ENCODE results near the gene OPRL1. TPM values are rescaled to one million over a fixed set of nuclear protein-coding genes. Genes with fewer than 3 reads are reported as not detected.

The OPRL1 gene
- polyA plus RNA-seq, 1 of the 3 experiments (the other 2 are of a cell fraction) = 1.8 TPM

- no peak overlapping the region for H3K4me3 ChIP-seq (ENCODE audit: low read depth in 2 of 2, low read length in 1 of 2)
- H3F3A ChIP-seq (replicated peaks; ENCODE audit: insufficient read depth) = no peaks in the 10 kb centered on the region
- H3K27me3 ChIP-seq (ENCODE audit: insufficient read depth) = no peaks in the 10 kb centered on the region
- H4K20me1 ChIP-seq (ENCODE audit: insufficient read depth) = no peaks in the 10 kb centered on the region
- DNase-seq = no peak
- H3K79me2 ChIP-seq (ENCODE audit: insufficient read depth) = no peaks in the 10 kb centered on the region
- no peak overlapping the region for H3K27ac ChIP-seq (ENCODE audit: low read depth in 2 of 2, low read length in 1 of 2)
- H3K4me1 ChIP-seq (ENCODE audit: control insufficient read depth in 1 of 2, insufficient read depth in 2 of 2, low read depth in 1 of 2, low read length in 1 of 2) = peaks cover 0 to 19% of the 10 kb centered on the region in 2 experiments; a peak in 1 of 4 replicates
- H3K36me3 ChIP-seq (replicated peaks in 1 of 2; ENCODE audit: control insufficient read depth in 1 of 2, insufficient read depth in 2 of 2, low read length in 1 of 2) = no peaks in the 10 kb centered on the region
- H3K4me2 ChIP-seq = no peak overlapping the region
- H3K9me2 ChIP-seq = no peaks in the 10 kb centered on the region
- no peak overlapping the region for H2AFZ ChIP-seq (ENCODE audit: low read depth)
- no peak overlapping the region for H3K9ac ChIP-seq
- H3K9me3 ChIP-seq = no peaks in the 10 kb centered on the region
- WGBS (ENCODE audit: low lambda C conversion rate) = 80% methylated on average over 2 of the region's 4 CpGs
- ChIA-PET CTCF (interaction anchor here (0.6 to 1.8 kb wide), 3 partner anchors 11 to 603 kb away, joined by 3 to 8 read pairs (median 3); partner anchors contain the start of gene LKAAEAR1), POLR2A (no interaction called here)
- TF ChIP-seq FOXJ3 (CRISPR knock-in tag; IDR thresholded peaks at IDR 0.05) = no peak
- TF ChIP-seq MAX (IDR thresholded peaks at IDR 0.05; ENCODE audit: low read depth) = no peak
- TF ChIP-seq FOSL2 (IDR thresholded peaks at IDR 0.05; ENCODE audit: borderline replicate concordance, low read depth) = no peak
- TF ChIP-seq IRF3 (IDR thresholded peaks at IDR 0.05; ENCODE audit: low read depth, low read length) = no peak
- no peak for TF ChIP-seq JUND (IDR thresholded peaks at IDR 0.05)
- no peak for TF ChIP-seq RFX5 (IDR thresholded peaks at IDR 0.05; ENCODE audit: low read length)
- no peak for TF ChIP-seq ELF1 (IDR thresholded peaks at IDR 0.05)
- no peak for TF ChIP-seq REST (IDR thresholded peaks at IDR 0.05; ENCODE audit: low read depth, low read length)
- no peak for TF ChIP-seq GATA2 (CRISPR knock-in tag; IDR thresholded peaks at IDR 0.05)
- TF ChIP-seq NFIC (IDR thresholded peaks at IDR 0.05; ENCODE audit: borderline replicate concordance) = no peak
- TF ChIP-seq EZH2phosphoT487 (IDR thresholded peaks at IDR 0.05; ENCODE audit: borderline replicate concordance, low read depth) = no peak
- TF ChIP-seq POLR2AphosphoS5 (IDR thresholded peaks at IDR 0.05; ENCODE audit: low read depth, low read length) = no peak
- no peak for TF ChIP-seq SMC3 (IDR thresholded peaks at IDR 0.05; ENCODE audit: low read depth, low read length)
- no peak for TF ChIP-seq YY1 (IDR thresholded peaks at IDR 0.05; ENCODE audit: low read depth)
- TF ChIP-seq USF2 (IDR thresholded peaks at IDR 0.05; ENCODE audit: borderline replicate concordance, low read depth, low read length) = no peak
These were observed 15.6 kb downstream of the OPRL1 start for GRCh38 chr20:64095455-64095854.
